GM18502 (cell line): ENCODE results near the gene MEIG1.
"Not testable (repeated sequence)": the region's sequence is repeated elsewhere in the genome, so short reads cannot be mapped to it uniquely, and the experiment has no call there.

Source experiments
- ATAC-seq: cut with Tn5 transposase; IDR thresholded peaks from one replicate; pipeline ENCODE4 v1.9.1; 2021; ENCODE audit warnings: mild to moderate bottlenecking; ENCODE audit not compliant: unreplicated experiment, poor library complexity

Gene MEIG1

GRCh38 chr10:14959221-14960057 is at the start of gene MEIG1:
Gene MEIG1 (plus strand): TSS chr10:14959388. CDS start chr10:14966469, 7,081 bp downstream.
- ATAC-seq = peak; percentile 85

- no peak for ATAC-seq
Observed at GRCh38 chr10:14910953-14911352, 48.2 kb upstream of the MEIG1 start.

- no peak for ATAC-seq
Observed at GRCh38 chr10:14911801-14912200, 47.4 kb upstream of the MEIG1 start.

GRCh38 chr10:14916600-14916999 is 42.6 kb upstream of the MEIG1 start:
- ATAC-seq = no peak

- no peak for ATAC-seq
Observed at GRCh38 chr10:14917827-14918226, 41.4 kb upstream of the MEIG1 start.

GRCh38 chr10:14918964-14919363 is 40.2 kb upstream of the MEIG1 start:
- peak; percentile 39 for ATAC-seq

GRCh38 chr10:14924013-14924412 is 35.2 kb upstream of the MEIG1 start:
- no peak for ATAC-seq

- no peak for ATAC-seq
Observed at GRCh38 chr10:14925268-14925667, 33.9 kb upstream of the MEIG1 start.

- ATAC-seq = peak; percentile 17
Observed at GRCh38 chr10:14926061-14926470, 33.1 kb upstream of the MEIG1 start.

GRCh38 chr10:14926722-14927416 is 32.3 kb upstream of the MEIG1 start:
- ATAC-seq = peak; percentile 98

GRCh38 chr10:14930610-14931009 is 28.6 kb upstream of the MEIG1 start:
- ATAC-seq = no peak

- ATAC-seq = no peak
Observed at GRCh38 chr10:14936584-14936983, 22.6 kb upstream of the MEIG1 start.

GRCh38 chr10:14938971-14939370 is 20.2 kb upstream of the MEIG1 start:
- not testable (repeated sequence) for ATAC-seq

GRCh38 chr10:14942147-14942949 is 16.8 kb upstream of the MEIG1 start:
- ATAC-seq = peak; percentile 80

GRCh38 chr10:14942950-14943338 is 16.2 kb upstream of the MEIG1 start:
- not testable (repeated sequence) for ATAC-seq

- ATAC-seq = no peak
Observed at GRCh38 chr10:14945108-14945507, 14.1 kb upstream of the MEIG1 start.

- ATAC-seq = no peak
Observed at GRCh38 chr10:14947268-14947667, 11.9 kb upstream of the MEIG1 start.

- ATAC-seq = no peak
Observed at GRCh38 chr10:14949291-14949690, 9.9 kb upstream of the MEIG1 start.

- ATAC-seq = no peak
Observed at GRCh38 chr10:14952851-14953423, 6.3 kb upstream of the MEIG1 start.

- peak; percentile 30 for ATAC-seq
Observed at GRCh38 chr10:14953424-14954000, 5.7 kb upstream of the MEIG1 start.
